Measurements from ENCODE around the gene MTA2.

MTA2 gene

DNA sequence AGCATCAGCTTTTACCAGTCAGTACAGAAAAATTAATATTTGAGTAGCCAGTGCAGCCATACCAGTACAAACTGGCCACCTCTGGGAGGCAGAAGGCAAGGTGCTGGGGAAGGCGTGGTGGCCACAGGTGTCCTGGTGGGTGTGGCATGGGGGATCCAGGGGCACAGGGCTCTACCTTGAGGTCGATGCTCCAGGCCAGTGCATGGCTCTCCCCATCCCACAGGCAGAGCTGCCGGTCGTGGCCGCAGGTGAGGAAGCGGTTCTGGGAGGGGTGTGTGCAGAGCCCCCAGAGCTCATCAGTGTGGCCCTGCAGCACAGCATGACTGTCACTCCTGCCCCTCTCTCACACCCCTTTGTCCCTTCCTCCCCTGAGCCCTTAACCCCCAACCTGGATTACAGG, 3.8 kb upstream of the MTA2 start:
- Mint-ChIP-seq H3K27me3 (no peaks in the 10 kb centered on the region), H3K36me3 (ENCODE audit: low read depth) (peaks cover 67% of the 10 kb centered on the region), H3K27ac (no peak overlapping the region), H3K4me1 (ENCODE audit: low read depth) (peaks cover 44% of the 10 kb centered on the region), H3K4me3 (no peak overlapping the region), H3K9me3 (no peaks in the 10 kb centered on the region)

DNA sequence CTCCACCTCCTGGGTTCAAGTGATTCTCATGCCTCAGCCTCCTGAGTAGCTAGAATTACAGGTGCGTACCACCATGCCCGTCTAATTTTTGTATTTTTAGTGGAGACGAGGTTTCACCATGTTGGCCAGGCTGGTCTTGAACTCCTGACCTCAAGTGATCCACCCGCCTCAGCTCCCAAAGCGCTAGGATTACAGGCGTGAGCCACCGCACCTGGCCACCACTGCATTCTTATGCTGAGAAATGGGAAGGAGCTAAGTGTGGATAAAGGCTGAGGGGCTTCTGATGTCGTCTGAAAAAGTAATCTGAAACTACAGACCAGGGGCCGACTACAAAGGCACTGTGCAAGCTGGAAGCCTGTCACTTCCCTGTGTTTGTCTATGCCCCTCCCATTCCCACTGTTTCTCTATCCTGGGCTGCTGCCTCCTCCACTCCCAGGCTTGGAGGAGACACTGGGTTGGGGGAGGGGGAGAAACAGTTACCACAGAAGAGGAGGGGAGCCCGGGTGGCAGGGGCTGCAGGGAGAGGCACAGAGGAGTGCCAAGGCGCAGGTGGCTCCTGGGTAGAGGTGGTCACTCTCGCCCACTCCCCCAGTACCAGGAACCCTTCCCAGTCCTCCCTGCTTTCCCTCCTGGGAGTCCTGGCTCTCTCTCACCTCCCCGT, 2.9 kb upstream of the MTA2 start:
- H3K4me1 Mint-ChIP-seq (ENCODE audit: low read depth): peaks cover 44% of the 10 kb centered on the region
- H3K36me3 Mint-ChIP-seq (ENCODE audit: low read depth): peaks cover 67% of the 10 kb centered on the region
- H3K9me3 Mint-ChIP-seq: no peaks in the 10 kb centered on the region

GRCh38 chr11:62603776-62604299, 2.2 kb upstream of the MTA2 start:
- Mint-ChIP-seq H3K4me1 (ENCODE audit: low read depth) (peaks cover 47% of the 10 kb centered on the region), H3K9me3 (no peaks in the 10 kb centered on the region), H3K27ac (no peak overlapping the region), H3K36me3 (ENCODE audit: low read depth) (peaks cover 69% of the 10 kb centered on the region), H3K27me3 (no peaks in the 10 kb centered on the region), H3K4me3 (no peak overlapping the region)

More for the DNA sequence above, 2.9 kb upstream of the MTA2 start:
- Mint-ChIP-seq H3K27me3 (no peaks in the 10 kb centered on the region), H3K27ac (no peak overlapping the region), H3K4me3 (no peak overlapping the region)

DNA sequence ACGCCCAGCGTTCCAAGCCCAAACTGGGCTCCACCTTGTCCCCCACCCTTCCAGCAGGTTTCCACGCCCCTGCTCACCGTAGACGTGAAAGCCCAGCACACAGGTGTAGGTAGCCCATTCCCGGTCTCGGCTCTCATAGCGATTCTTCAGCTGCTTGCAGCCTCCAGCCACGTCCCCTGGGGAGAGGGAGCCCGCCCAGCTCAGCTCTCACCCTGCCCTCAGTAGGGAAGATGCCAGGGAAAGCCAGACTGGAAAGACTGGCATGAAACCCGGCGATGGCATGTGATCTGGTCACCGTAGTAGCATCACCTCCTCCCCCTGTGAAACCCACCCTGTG, 1.4 kb upstream of the MTA2 start:
- Mint-ChIP-seq H3K27ac (peak overlapping the region; percentile 12), H3K36me3 (ENCODE audit: low read depth) (peaks cover 72% of the 10 kb centered on the region), H3K4me3 (peak overlapping the region; percentile 50), H3K27me3 (no peaks in the 10 kb centered on the region), H3K9me3 (no peaks in the 10 kb centered on the region), H3K4me1 (ENCODE audit: low read depth) (peaks cover 49% of the 10 kb centered on the region)

GRCh38 chr11:62602141-62603071, 741 bp upstream of the MTA2 start:
- Mint-ChIP-seq H3K27me3 (no peaks in the 10 kb centered on the region), H3K4me3 (peak overlapping the region; percentile 99), H3K9me3 (no peaks in the 10 kb centered on the region), H3K27ac (peak overlapping the region; percentile 93), H3K4me1 (ENCODE audit: low read depth) (peaks cover 48% of the 10 kb centered on the region), H3K36me3 (ENCODE audit: low read depth) (peaks cover 72% of the 10 kb centered on the region)

DNA sequence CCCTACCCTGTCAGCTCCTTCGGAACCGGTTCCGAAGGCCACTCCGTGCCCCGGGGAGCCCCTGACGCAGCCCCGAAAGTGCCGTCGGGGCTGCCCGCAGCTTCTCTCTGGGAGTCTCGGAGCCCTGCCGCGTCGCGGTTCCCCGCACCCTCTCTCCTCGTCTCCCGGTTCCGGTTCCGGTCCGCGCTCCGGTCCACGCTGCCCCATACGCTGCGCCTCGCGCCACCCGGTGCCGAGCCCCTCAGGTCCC, 618 bp downstream of the MTA2 start:
- peak overlapping the region; percentile 93 for H3K27ac Mint-ChIP-seq
- no peaks in the 10 kb centered on the region for H3K9me3 Mint-ChIP-seq
- H3K27me3 Mint-ChIP-seq: no peaks in the 10 kb centered on the region
- peak overlapping the region; percentile 99 for H3K4me3 Mint-ChIP-seq
- H3K36me3 Mint-ChIP-seq (ENCODE audit: low read depth): peaks cover 76% of the 10 kb centered on the region
- H3K4me1 Mint-ChIP-seq (ENCODE audit: low read depth): peaks cover 50% of the 10 kb centered on the region

GRCh38 chr11:62600367-62601121, 1.1 kb downstream of the MTA2 start:
- Mint-ChIP-seq H3K27ac (peak overlapping the region; percentile 93), H3K36me3 (ENCODE audit: low read depth) (peaks cover 77% of the 10 kb centered on the region), H3K4me1 (ENCODE audit: low read depth) (peaks cover 50% of the 10 kb centered on the region)

DNA sequence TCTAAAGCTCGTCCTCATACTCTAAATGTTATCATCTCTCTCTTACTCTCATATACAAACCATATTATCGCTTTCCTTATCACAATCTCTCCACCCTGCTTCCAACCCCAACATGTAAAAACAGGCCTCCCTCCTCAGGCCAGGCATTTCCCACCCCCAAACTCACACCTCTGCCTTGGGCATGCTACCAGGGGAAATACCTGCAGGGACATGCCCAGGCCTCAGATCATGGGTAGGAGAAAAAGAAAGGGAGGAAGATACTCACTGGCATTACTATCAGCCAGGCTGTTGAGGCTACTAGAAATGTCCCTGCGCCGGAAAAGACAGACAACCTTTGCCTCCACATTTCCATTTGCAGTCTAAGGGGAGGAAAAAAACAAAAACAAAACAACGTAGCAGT, 1.8 kb downstream of the MTA2 start:
- H3K4me3 Mint-ChIP-seq: peak overlapping the region; percentile 99
- peak overlapping the region; percentile 93 for H3K27ac Mint-ChIP-seq
- peaks cover 52% of the 10 kb centered on the region for H3K4me1 Mint-ChIP-seq (ENCODE audit: low read depth)
- H3K36me3 Mint-ChIP-seq (ENCODE audit: low read depth): peaks cover 78% of the 10 kb centered on the region
- no peaks in the 10 kb centered on the region for H3K27me3 Mint-ChIP-seq
- no peaks in the 10 kb centered on the region for H3K9me3 Mint-ChIP-seq

More at GRCh38 chr11:62600367-62601121, 1.1 kb downstream of the MTA2 start:
- Mint-ChIP-seq H3K4me3 (peak overlapping the region; percentile 99), H3K27me3 (no peaks in the 10 kb centered on the region), H3K9me3 (no peaks in the 10 kb centered on the region)

GRCh38 chr11:62599069-62599696, 2.5 kb downstream of the MTA2 start:
- Mint-ChIP-seq H3K27me3 (no peaks in the 10 kb centered on the region), H3K4me3 (peak overlapping the region; percentile 99), H3K4me1 (ENCODE audit: low read depth) (peaks cover 59% of the 10 kb centered on the region), H3K36me3 (ENCODE audit: low read depth) (peaks cover 84% of the 10 kb centered on the region), H3K27ac (peak overlapping the region; percentile 93), H3K9me3 (no peaks in the 10 kb centered on the region)

DNA sequence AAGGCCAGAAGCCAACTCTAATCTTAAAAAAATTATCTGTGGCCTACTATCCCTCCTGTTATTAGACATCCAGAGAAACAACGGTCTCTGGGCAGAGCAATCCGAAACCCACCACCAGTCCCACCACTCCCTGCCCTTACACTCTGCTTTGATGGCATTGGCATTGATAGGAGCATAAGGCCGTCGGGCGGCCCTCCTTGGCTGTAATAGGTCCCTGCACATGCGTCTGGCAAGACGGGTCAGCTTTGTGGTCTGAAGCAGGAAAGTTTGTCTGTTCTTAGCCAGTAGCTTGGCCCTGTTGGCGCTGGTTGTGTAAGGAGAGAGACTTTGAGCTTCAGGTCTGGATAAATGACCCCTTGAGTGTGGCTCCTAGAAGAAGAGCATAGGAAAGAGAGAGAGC, 6.5 kb downstream of the MTA2 start:
- Mint-ChIP-seq H3K36me3 (ENCODE audit: low read depth) (peaks cover 82% of the 10 kb centered on the region), H3K9me3 (no peaks in the 10 kb centered on the region), H3K27ac (peak overlapping the region; percentile 21), H3K4me3 (no peak overlapping the region), H3K4me1 (ENCODE audit: low read depth) (peaks cover 72% of the 10 kb centered on the region), H3K27me3 (no peaks in the 10 kb centered on the region)

GRCh38 chr11:62593434-62594044, 8.1 kb downstream of the MTA2 start:
- H3K27me3 Mint-ChIP-seq: no peaks in the 10 kb centered on the region
- H3K4me1 Mint-ChIP-seq (ENCODE audit: low read depth): peaks cover 68% of the 10 kb centered on the region
- peak overlapping the region; percentile 82 for H3K27ac Mint-ChIP-seq
- peaks cover 67% of the 10 kb centered on the region for H3K36me3 Mint-ChIP-seq (ENCODE audit: low read depth)
- peak overlapping the region; percentile 57 for H3K4me3 Mint-ChIP-seq
- H3K9me3 Mint-ChIP-seq: no peaks in the 10 kb centered on the region

DNA sequence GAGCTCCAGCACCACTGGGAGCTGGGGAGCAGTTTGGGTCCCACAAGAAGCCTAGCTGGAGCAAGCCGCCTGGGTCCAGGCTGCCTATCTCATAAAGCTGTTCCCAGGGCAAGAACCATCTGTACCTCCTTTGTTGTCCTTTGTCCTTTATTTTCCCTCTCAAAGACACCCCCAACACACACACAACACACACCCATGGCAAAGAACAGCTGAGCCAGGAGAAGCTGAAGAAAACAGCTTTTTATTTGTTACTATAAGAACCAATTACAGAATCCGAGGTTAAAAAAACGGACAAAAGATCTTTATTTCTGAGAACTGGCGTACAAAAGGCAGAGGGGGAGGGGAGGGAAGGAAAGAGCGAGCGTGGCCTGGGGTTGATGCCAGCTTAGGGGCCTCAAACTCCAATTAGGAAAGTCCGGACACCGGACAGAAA, 8.7 kb downstream of the MTA2 start:
- Mint-ChIP-seq H3K9me3 (no peaks in the 10 kb centered on the region), H3K27me3 (no peaks in the 10 kb centered on the region), H3K36me3 (ENCODE audit: low read depth) (peaks cover 64% of the 10 kb centered on the region), H3K27ac (peak overlapping the region; percentile 82), H3K4me1 (ENCODE audit: low read depth) (peaks cover 62% of the 10 kb centered on the region), H3K4me3 (peak overlapping the region; percentile 96)

GRCh38 chr11:62592146-62592815, 9.4 kb downstream of the MTA2 start:
- H3K27me3 Mint-ChIP-seq: no peaks in the 10 kb centered on the region
- no peaks in the 10 kb centered on the region for H3K9me3 Mint-ChIP-seq
- H3K4me1 Mint-ChIP-seq (ENCODE audit: low read depth): peaks cover 58% of the 10 kb centered on the region
- H3K36me3 Mint-ChIP-seq (ENCODE audit: low read depth): peaks cover 64% of the 10 kb centered on the region
- peak overlapping the region; percentile 96 for H3K4me3 Mint-ChIP-seq
- peak overlapping the region; percentile 98 for H3K27ac Mint-ChIP-seq
